ENCODE measurements around the gene ZNF22. TPM values are rescaled to one million over a fixed set of nuclear protein-coding genes. Genes with fewer than 3 reads are reported as not detected.

Gene ZNF22
- total RNA-seq, 1 donor from 2014 or later: 21.6 TPM

DNA sequence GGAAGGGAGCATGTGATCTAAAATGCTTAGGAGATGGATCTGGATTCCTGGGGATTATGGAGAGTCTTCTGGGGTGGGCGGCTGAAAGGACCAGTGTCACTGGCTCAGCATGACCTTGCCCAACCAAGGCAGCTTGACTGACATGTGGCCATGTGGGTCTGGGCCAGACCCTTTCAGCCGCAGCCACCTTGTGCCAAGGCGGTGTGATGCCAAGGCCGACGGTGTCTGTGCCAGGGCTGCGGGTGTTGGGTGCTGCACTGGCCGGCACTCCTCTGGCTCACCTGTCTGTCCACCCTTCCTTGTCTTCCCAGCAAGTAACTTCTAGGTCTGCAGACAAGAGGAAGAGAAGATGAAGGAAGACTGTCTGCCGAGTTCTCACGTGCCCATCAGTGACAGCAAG lies 30.9 kb upstream of the ZNF22 start:
- Mint-ChIP-seq H3K36me3 (ENCODE audit: low read depth) (peaks cover 15% of the 10 kb centered on the region), H3K27me3 (ENCODE audit: low read depth) (no peaks in the 10 kb centered on the region), H3K27ac (ENCODE audit: unreplicated experiment) (no peak overlapping the region), H3K4me1 (ENCODE audit: low read depth) (peaks cover 54% of the 10 kb centered on the region), H3K4me3 (ENCODE audit: unreplicated experiment) (no peak overlapping the region), H3K9me3 (ENCODE audit: low read depth) (no peaks in the 10 kb centered on the region)
- TF ChIP-seq, protein P1, sequence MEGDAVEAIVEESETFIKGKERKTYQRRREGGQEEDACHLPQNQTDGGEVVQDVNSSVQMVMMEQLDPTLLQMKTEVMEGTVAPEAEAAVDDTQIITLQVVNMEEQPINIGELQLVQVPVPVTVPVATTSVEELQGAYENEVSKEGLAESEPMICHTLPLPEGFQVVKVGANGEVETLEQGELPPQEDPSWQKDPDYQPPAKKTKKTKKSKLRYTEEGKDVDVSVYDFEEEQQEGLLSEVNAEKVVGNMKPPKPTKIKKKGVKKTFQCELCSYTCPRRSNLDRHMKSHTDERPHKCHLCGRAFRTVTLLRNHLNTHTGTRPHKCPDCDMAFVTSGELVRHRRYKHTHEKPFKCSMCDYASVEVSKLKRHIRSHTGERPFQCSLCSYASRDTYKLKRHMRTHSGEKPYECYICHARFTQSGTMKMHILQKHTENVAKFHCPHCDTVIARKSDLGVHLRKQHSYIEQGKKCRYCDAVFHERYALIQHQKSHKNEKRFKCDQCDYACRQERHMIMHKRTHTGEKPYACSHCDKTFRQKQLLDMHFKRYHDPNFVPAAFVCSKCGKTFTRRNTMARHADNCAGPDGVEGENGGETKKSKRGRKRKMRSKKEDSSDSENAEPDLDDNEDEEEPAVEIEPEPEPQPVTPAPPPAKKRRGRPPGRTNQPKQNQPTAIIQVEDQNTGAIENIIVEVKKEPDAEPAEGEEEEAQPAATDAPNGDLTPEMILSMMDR (IDR thresholded peaks at IDR 0.05): no peak
- no peak for DNase-seq (ENCODE audit: low spot score)

DNA sequence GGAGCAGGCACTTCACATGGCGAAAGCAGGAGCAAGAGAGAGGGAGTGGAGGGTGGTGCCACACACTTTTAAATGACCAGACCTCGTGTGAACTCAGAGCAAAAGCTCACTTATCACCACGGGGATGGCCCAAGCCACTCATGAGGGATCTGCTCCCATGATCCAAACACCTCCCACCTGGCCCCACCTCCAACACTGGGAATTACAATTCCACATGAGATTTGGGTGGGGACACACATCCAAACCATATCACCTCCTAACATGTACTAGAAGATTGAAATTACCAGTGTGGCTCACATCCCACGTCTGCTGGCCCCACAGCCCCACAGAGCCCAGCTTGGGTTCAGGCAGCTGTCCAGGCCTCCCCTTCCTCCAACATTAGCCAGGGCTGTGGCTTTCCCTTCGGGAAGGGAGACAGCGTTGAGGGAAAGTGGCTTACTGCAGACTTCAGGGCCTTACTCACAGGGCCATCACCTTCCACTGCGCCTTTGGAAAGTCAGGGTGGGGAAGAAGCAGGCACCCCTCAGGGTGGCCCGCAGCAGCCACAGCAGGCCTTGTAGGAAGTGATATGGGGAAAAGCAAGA lies 29.8 kb upstream of the ZNF22 start:
- TF ChIP-seq, protein P1 (IDR thresholded peaks at IDR 0.05): no peak
- no peak for DNase-seq (ENCODE audit: low spot score)
- Mint-ChIP-seq H3K36me3 (ENCODE audit: low read depth) (peaks cover 15% of the 10 kb centered on the region), H3K4me3 (ENCODE audit: unreplicated experiment) (no peak overlapping the region), H3K4me1 (ENCODE audit: low read depth) (peaks cover 48% of the 10 kb centered on the region), H3K27ac (ENCODE audit: unreplicated experiment) (peak overlapping the region; percentile 17), H3K27me3 (ENCODE audit: low read depth) (no peaks in the 10 kb centered on the region), H3K9me3 (ENCODE audit: low read depth) (no peaks in the 10 kb centered on the region)

DNA sequence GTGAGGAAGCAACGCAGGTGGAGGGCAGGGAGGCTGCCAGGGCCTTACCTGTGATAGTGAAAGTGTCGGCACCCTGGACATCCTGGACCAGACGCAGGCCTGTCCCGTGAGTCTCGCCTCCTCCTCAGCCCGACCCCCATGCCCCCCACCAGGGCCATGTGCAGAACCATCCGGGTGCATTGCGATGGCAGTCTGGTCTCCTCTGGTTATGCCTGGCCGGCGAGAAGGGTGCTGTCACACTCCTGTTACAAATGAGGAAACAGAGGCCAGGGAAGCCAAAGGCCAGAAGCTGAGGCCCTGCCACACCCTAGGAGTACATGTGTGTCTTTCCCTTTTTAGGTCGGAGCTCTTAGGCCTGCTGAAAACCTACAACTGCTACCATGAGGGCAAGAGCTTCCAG lies 29.3 kb upstream of the ZNF22 start:
- TF ChIP-seq, protein P1 (IDR thresholded peaks at IDR 0.05): no peak
- Mint-ChIP-seq H3K4me1 (ENCODE audit: low read depth) (peaks cover 48% of the 10 kb centered on the region), H3K9me3 (ENCODE audit: low read depth) (no peaks in the 10 kb centered on the region), H3K4me3 (ENCODE audit: unreplicated experiment) (no peak overlapping the region), H3K36me3 (ENCODE audit: low read depth) (peaks cover 15% of the 10 kb centered on the region), H3K27ac (ENCODE audit: unreplicated experiment) (no peak overlapping the region), H3K27me3 (ENCODE audit: low read depth) (no peaks in the 10 kb centered on the region)
- DNase-seq (ENCODE audit: low spot score): no peak

DNA sequence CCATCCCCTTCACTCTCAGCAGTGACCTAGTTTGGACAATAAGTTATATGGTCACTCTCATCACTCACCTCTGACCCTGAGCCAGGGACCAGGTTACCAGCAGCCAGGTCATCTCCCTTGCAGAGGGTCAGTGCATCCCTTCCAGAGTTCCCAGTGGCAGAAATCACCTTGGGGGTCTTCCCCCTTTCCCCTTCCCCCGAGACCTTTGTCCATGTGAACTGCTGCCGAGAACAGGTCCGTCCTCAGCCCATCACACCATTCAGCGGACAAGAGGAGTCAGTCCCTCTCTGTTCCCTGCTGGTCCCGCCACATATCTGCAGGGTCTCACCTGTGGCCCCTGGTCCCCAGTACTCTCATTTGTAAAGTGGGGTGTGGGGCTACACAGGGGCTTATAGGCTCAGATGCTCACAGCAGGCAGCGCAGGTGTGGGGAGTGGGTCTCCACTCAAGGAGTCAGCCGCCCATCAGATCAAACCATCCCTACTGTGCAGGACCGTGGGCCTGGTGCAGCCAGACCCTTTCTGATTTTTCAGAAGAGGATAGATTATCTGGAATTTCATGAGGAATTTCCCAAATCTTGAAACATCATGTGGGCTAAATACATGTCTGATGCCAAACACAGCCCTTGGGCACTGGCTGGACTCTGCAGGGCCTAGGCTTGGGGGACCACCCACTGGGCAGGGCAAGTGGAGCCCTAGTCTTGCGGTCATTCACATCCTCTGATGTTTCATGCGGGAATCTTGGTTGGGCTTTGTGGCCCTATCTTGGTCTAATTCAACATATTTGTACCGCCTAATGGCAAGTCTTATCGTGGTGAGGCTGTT lies 28.6 kb upstream of the ZNF22 start:
- TF ChIP-seq, protein P1 (IDR thresholded peaks at IDR 0.05): no peak
- Mint-ChIP-seq H3K27me3 (ENCODE audit: low read depth) (no peaks in the 10 kb centered on the region), H3K4me1 (ENCODE audit: low read depth) (peaks cover 51% of the 10 kb centered on the region), H3K4me3 (ENCODE audit: unreplicated experiment) (no peak overlapping the region), H3K9me3 (ENCODE audit: low read depth) (no peaks in the 10 kb centered on the region), H3K27ac (ENCODE audit: unreplicated experiment) (no peak overlapping the region), H3K36me3 (ENCODE audit: low read depth) (peaks cover 20% of the 10 kb centered on the region)
- no peak for DNase-seq (ENCODE audit: low spot score)

DNA sequence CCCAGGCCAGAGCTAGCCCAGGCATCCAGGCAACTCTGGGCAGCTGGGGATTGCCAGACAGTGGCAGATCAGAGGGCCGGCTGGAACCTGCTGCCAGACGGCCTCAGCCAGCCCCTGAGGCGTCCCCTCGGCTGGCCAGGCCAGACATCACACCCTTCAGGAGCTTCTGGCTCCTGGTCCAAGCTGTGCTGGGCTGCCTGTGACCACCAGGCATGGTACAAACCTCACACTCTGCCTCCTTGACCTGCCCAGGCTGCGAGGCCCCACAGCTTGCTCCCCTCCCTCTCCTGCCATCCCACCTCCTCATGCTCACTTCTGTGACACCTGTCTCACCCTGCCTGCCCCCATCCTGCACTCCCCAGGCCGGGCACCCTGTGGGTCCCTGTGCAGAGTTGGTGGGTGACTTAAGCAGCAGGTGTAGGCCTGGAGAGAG lies 27.8 kb upstream of the ZNF22 start:
- Mint-ChIP-seq H3K36me3 (ENCODE audit: low read depth) (peaks cover 21% of the 10 kb centered on the region), H3K9me3 (ENCODE audit: low read depth) (no peaks in the 10 kb centered on the region), H3K4me3 (ENCODE audit: unreplicated experiment) (no peak overlapping the region)

More for the DNA sequence above, 27.8 kb upstream of the ZNF22 start:
- Mint-ChIP-seq H3K27ac (ENCODE audit: unreplicated experiment) (peak overlapping the region; percentile 54), H3K27me3 (ENCODE audit: low read depth) (no peaks in the 10 kb centered on the region), H3K4me1 (ENCODE audit: low read depth) (peaks cover 47% of the 10 kb centered on the region)
- TF ChIP-seq, protein P1 (IDR thresholded peaks at IDR 0.05): no peak
- DNase-seq (ENCODE audit: low spot score): no peak
